ENCODE data around the gene ARL3.

GRCh38 chr10:102632394-102633111 is 81.6 kb downstream of the ARL3 start:
- TF ChIP-seq, protein P1, sequence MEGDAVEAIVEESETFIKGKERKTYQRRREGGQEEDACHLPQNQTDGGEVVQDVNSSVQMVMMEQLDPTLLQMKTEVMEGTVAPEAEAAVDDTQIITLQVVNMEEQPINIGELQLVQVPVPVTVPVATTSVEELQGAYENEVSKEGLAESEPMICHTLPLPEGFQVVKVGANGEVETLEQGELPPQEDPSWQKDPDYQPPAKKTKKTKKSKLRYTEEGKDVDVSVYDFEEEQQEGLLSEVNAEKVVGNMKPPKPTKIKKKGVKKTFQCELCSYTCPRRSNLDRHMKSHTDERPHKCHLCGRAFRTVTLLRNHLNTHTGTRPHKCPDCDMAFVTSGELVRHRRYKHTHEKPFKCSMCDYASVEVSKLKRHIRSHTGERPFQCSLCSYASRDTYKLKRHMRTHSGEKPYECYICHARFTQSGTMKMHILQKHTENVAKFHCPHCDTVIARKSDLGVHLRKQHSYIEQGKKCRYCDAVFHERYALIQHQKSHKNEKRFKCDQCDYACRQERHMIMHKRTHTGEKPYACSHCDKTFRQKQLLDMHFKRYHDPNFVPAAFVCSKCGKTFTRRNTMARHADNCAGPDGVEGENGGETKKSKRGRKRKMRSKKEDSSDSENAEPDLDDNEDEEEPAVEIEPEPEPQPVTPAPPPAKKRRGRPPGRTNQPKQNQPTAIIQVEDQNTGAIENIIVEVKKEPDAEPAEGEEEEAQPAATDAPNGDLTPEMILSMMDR (IDR thresholded peaks at IDR 0.05 in 8 of 11, conservative IDR thresholded peaks at IDR 0.05 in 3 of 11) = no peak
- no peak for TF ChIP-seq POLR2AphosphoS5 (IDR thresholded peaks at IDR 0.05)
